Astrocyte (in vitro differentiated cells and primary cell): Measurements from ENCODE around the gene MED27. TPM values are rescaled to one million over a fixed set of nuclear protein-coding genes. Genes with fewer than 3 reads are reported as not detected.

Experiments used
- DNase-seq: peaks from one replicate; pipeline ENCODE4 v3.0.0-alpha.2; 2010; ENCODE audit warnings: low read depth
- FAIRE-seq: peaks from 2 replicates; lab custom pipeline; 2011; peaks lifted over from hg19 to GRCh38; lab: Jason Lieb, UNC
- H2AFZ ChIP-seq: 2 replicates; pipeline ENCODE4 v1.6.0; 2012; ENCODE audit warnings: low read depth, low read length, inconsistent platforms
- H3K27ac ChIP-seq: 2 replicates; pipeline ENCODE4 v1.5.1; 2011; ENCODE audit warnings: low read depth, low read length, inconsistent platforms
- H3K27me3 ChIP-seq: 2 replicates; pipeline ENCODE4 v1.6.0; 2011; ENCODE audit warnings: low read length, inconsistent platforms; ENCODE audit not compliant: insufficient read depth
- H3K36me3 ChIP-seq: 2 replicates; pipeline ENCODE4 v1.5.1; 2011; ENCODE audit warnings: low read length, inconsistent platforms; ENCODE audit not compliant: insufficient read depth
- H3K4me1 ChIP-seq: 2 replicates; pipeline ENCODE4 v1.5.1; 2011; ENCODE audit warnings: low read length, inconsistent platforms; ENCODE audit not compliant: insufficient read depth
- H3K4me2 ChIP-seq: 2 replicates; pipeline ENCODE4 v1.6.0; 2012; ENCODE audit warnings: low read length, inconsistent platforms
- H3K4me3 ChIP-seq: 2 replicates; pipeline ENCODE4 v1.5.1; 2011; ENCODE audit warnings: low read depth, mild to moderate bottlenecking, low read length, inconsistent platforms; ENCODE audit not compliant: insufficient read depth
- H3K79me2 ChIP-seq: 2 replicates; pipeline ENCODE4 v1.6.0; 2012; ENCODE audit warnings: mild to moderate bottlenecking, low read length, inconsistent platforms; ENCODE audit not compliant: insufficient read depth
- H3K9ac ChIP-seq: 2 replicates; pipeline ENCODE4 v1.6.0; 2012; ENCODE audit warnings: mild to moderate bottlenecking, low read length, inconsistent platforms
- H3K9me3 ChIP-seq: 2 replicates; pipeline ENCODE4 v1.5.1; 2012; ENCODE audit warnings: low read depth, mild to moderate bottlenecking, low read length, inconsistent platforms; ENCODE audit not compliant: insufficient read depth
- H4K20me1 ChIP-seq: 2 replicates; pipeline ENCODE4 v1.6.0; 2012; ENCODE audit warnings: low read length, inconsistent platforms; ENCODE audit not compliant: insufficient read depth
- H3K27ac Mint-ChIP-seq: one replicate; pipeline ENCODE4 v1.8.0; 2021; ENCODE audit warnings: mild to moderate bottlenecking, mixed read lengths; ENCODE audit not compliant: unreplicated experiment
- H3K27me3 Mint-ChIP-seq: one replicate; pipeline ENCODE4 v1.8.0; 2021; ENCODE audit warnings: low read depth, mixed read lengths; ENCODE audit not compliant: unreplicated experiment
- H3K36me3 Mint-ChIP-seq: one replicate; pipeline ENCODE4 v1.8.0; 2021; ENCODE audit warnings: low read depth, mixed read lengths; ENCODE audit not compliant: unreplicated experiment
- H3K4me1 Mint-ChIP-seq: one replicate; pipeline ENCODE4 v1.8.0; 2021; ENCODE audit warnings: low read depth, mixed read lengths; ENCODE audit not compliant: unreplicated experiment
- H3K4me3 Mint-ChIP-seq: one replicate; pipeline ENCODE4 v1.8.0; 2021; ENCODE audit warnings: mild to moderate bottlenecking, moderate library complexity, mixed read lengths; ENCODE audit not compliant: unreplicated experiment
- H3K9me3 Mint-ChIP-seq: one replicate; pipeline ENCODE4 v1.8.0; 2021; ENCODE audit warnings: mild to moderate bottlenecking, mixed read lengths; ENCODE audit not compliant: unreplicated experiment
- CTCF ChIP-seq: IDR thresholded peaks from 2 replicates; pipeline ENCODE4 v1.5.1; 2011; ENCODE audit warnings: low read depth, mild to moderate bottlenecking, inconsistent platforms, low read length, moderate library complexity; ENCODE audit not compliant: insufficient read depth
- EZH2 ChIP-seq: IDR thresholded peaks from 2 replicates; pipeline ENCODE4 v1.6.1; 2012; ENCODE audit warnings: mild to moderate bottlenecking, low read length, inconsistent platforms; ENCODE audit not compliant: insufficient read depth
- total RNA-seq: library from RNA; stranded (reverse); gene quantifications from 2 replicates; pipeline ENCODE4 v1.2.1, GENCODE V29; 2021

MED27 gene
- total RNA-seq, 1 donor from 2014 or later: 26.9 TPM

- FAIRE-seq (no peak), DNase-seq (peak; percentile 18)
- Mint-ChIP-seq H3K4me1 (no peaks in the 10 kb centered on the region), H3K36me3 (peaks cover 14% of the 10 kb centered on the region), H3K9me3 (no peaks in the 10 kb centered on the region), H3K4me3 (no peak overlapping the region), H3K27me3 (no peaks in the 10 kb centered on the region), H3K27ac (no peak overlapping the region)
- TF ChIP-seq EZH2: no peak
- TF ChIP-seq CTCF: no peak
- Histone ChIP-seq H3K4me1 (no peaks in the 10 kb centered on the region), H3K9me3 (no peaks in the 10 kb centered on the region), H2AFZ (no peak overlapping the region), H3K9ac (no peak overlapping the region), H3K36me3 (no peaks in the 10 kb centered on the region), H3K79me2 (no peaks in the 10 kb centered on the region), H3K4me2 (no peak overlapping the region), H3K27me3 (no peaks in the 10 kb centered on the region), H3K4me3 (no peak overlapping the region), H3K27ac (no peak overlapping the region), H4K20me1 (peaks cover 58% of the 10 kb centered on the region)
These were observed 187.4 kb downstream of the MED27 start for GRCh38 chr9:131892162-131892707.

DNA sequence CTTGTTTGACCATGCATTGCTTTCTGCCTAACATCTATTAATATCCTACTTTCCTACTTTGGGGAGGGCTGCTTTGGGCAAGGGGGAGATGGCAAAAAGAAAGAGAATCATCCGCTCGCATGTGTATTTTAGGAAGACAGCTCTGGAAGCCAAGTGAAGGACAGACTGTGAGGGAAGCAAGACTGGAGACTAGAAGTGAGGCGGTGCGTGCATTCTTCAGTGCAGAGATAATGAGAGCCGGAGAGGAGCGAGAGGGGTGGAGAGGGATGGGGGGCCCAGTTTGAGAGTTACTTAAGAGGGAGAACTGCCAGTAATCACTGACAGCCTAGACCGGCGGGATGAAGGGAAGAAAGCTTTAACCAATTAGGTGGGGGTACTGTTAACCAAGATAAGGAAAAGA lies 188.1 kb downstream of the MED27 start:
- Histone ChIP-seq H2AFZ (no peak overlapping the region), H3K36me3 (no peaks in the 10 kb centered on the region), H3K79me2 (no peaks in the 10 kb centered on the region), H3K9ac (no peak overlapping the region), H4K20me1 (peaks cover 58% of the 10 kb centered on the region), H3K27me3 (no peaks in the 10 kb centered on the region), H3K4me3 (no peak overlapping the region), H3K27ac (no peak overlapping the region), H3K4me1 (peaks cover 3% of the 10 kb centered on the region), H3K4me2 (no peak overlapping the region), H3K9me3 (no peaks in the 10 kb centered on the region)
- DNase-seq: no peak
- no peak overlapping the region for H3K4me3 Mint-ChIP-seq
- TF ChIP-seq CTCF: no peak
- no peak for TF ChIP-seq EZH2
- no peak overlapping the region for H3K27ac Mint-ChIP-seq
- FAIRE-seq: no peak
- no peaks in the 10 kb centered on the region for H3K4me1 Mint-ChIP-seq
- H3K27me3 Mint-ChIP-seq: no peaks in the 10 kb centered on the region
- no peaks in the 10 kb centered on the region for H3K9me3 Mint-ChIP-seq
- H3K36me3 Mint-ChIP-seq: peaks cover 14% of the 10 kb centered on the region

GRCh38 chr9:131889437-131890251 lies 190.0 kb downstream of the MED27 start:
- no peak overlapping the region for H2AFZ ChIP-seq
- Mint-ChIP-seq H3K27me3 (no peaks in the 10 kb centered on the region), H3K9me3 (peaks cover 1% of the 10 kb centered on the region), H3K4me3 (no peak overlapping the region), H3K36me3 (peaks cover 14% of the 10 kb centered on the region), H3K4me1 (no peaks in the 10 kb centered on the region), H3K27ac (no peak overlapping the region)
- H3K9ac ChIP-seq: no peak overlapping the region
- no peaks in the 10 kb centered on the region for H3K9me3 ChIP-seq
- no peaks in the 10 kb centered on the region for H3K36me3 ChIP-seq
- H3K27ac ChIP-seq: no peak overlapping the region
- peaks cover 59% of the 10 kb centered on the region for H4K20me1 ChIP-seq
- no peak for FAIRE-seq
- TF ChIP-seq EZH2 (no peak), CTCF (no peak)
- H3K4me2 ChIP-seq: no peak overlapping the region
- no peaks in the 10 kb centered on the region for H3K27me3 ChIP-seq
- DNase-seq: peak; percentile 7
- peaks cover 3% of the 10 kb centered on the region for H3K4me1 ChIP-seq
- no peak overlapping the region for H3K4me3 ChIP-seq
- no peaks in the 10 kb centered on the region for H3K79me2 ChIP-seq
